ENCODE results near the gene PKP3. TPM values are rescaled to one million over a fixed set of nuclear protein-coding genes. Genes with fewer than 3 reads are reported as not detected.

Gene PKP3
- polyA plus RNA-seq, 1 donor (not counting 4 experiments of a cell fraction or from before 2014, with no cell fraction given), result 125 TPM

- Histone ChIP-seq H3K9me3 (ENCODE audit: control insufficient read depth, low read depth, low read length) (no peaks in the 10 kb centered on the region), H3K4me3 (ENCODE audit: control insufficient read depth in 2 of 3, extremely low read depth in 1 of 3, insufficient read depth in 2 of 3, low read depth in 1 of 3, low read length in 3 of 3) (peak overlapping the region; percentile 61 to 77 (median 71)), H3K27ac (ENCODE audit: control insufficient read depth, insufficient read depth, low read length) (no peak overlapping the region), H4K20me1 (ENCODE audit: control insufficient read depth, extremely low read depth, insufficient read depth, low read length) (no peaks in the 10 kb centered on the region), H3K4me1 (ENCODE audit: control insufficient read depth, extremely low read depth, insufficient read depth, low read length) (peaks cover 24% of the 10 kb centered on the region), H3K9me1 (ENCODE audit: control insufficient read depth, extremely low read depth, insufficient read depth, low read length) (no peaks in the 10 kb centered on the region), H3K79me2 (ENCODE audit: control insufficient read depth, insufficient read depth, low read length) (peaks cover 9% of the 10 kb centered on the region), H3K4me2 (ENCODE audit: control insufficient read depth, extremely low read depth, insufficient read depth, low read depth, low read length) (peak overlapping the region; percentile 85), H2AFZ (ENCODE audit: control insufficient read depth, low read length) (no peak overlapping the region), H3K9ac (ENCODE audit: control insufficient read depth, extremely low read depth, insufficient read depth, low read length) (peak overlapping the region; percentile 72), H3K27me3 (ENCODE audit: control insufficient read depth, extremely low read depth, insufficient read depth, low read length) (no peaks in the 10 kb centered on the region), H3K36me3 (ENCODE audit: control insufficient read depth in 2 of 2, extremely low read depth in 1 of 2, insufficient read depth in 2 of 2, low read length in 2 of 2) (no peaks in the 10 kb centered on the region)
- dilution Hi-C loops (cut with MboI; ENCODE audit: extremely low pct_ligation_motif_present, low sequenced_read_pairs), result no loop called here
- FAIRE-seq (no peak), DNase-seq (ENCODE audit: low read depth, low spot score) (no peak)
- TF ChIP-seq EZH2 (IDR thresholded peaks at IDR 0.05; ENCODE audit: low read length) (no peak), CTCF (optimal IDR thresholded peaks at IDR 0.05 in 1 of 3, IDR thresholded peaks at IDR 0.05 in 1 of 3, conservative IDR thresholded peaks at IDR 0.05 in 1 of 3; ENCODE audit: extremely low read depth in 1 of 3, insufficient read depth in 2 of 3, low read length in 3 of 3) (no peak)
Observed at GRCh38 chr11:441043-441417, 47.0 kb downstream of the PKP3 start.

- H3K27me3 ChIP-seq (ENCODE audit: control insufficient read depth, extremely low read depth, insufficient read depth, low read length), result no peaks in the 10 kb centered on the region
- peak within 1 kb of the TSS; percentile 58 for H2AFZ ChIP-seq (ENCODE audit: control insufficient read depth, low read length)
- no peaks in the 10 kb centered on the region for H4K20me1 ChIP-seq (ENCODE audit: control insufficient read depth, extremely low read depth, insufficient read depth, low read length)
- dilution Hi-C loops (cut with MboI; ENCODE audit: extremely low pct_ligation_motif_present, low sequenced_read_pairs), result no loop called here
- H3K36me3 ChIP-seq (ENCODE audit: control insufficient read depth in 2 of 2, extremely low read depth in 1 of 2, insufficient read depth in 2 of 2, low read length in 2 of 2), result no peaks in the 10 kb centered on the region
- H3K9me1 ChIP-seq (ENCODE audit: control insufficient read depth, extremely low read depth, insufficient read depth, low read length), result no peaks in the 10 kb centered on the region
- H3K9me3 ChIP-seq (ENCODE audit: control insufficient read depth, low read depth, low read length), result no peaks in the 10 kb centered on the region
- DNase-seq (ENCODE audit: low read depth, low spot score) (no peak), FAIRE-seq (peak; percentile 51)
- peaks cover 25% of the 10 kb centered on the region for H3K4me1 ChIP-seq (ENCODE audit: control insufficient read depth, extremely low read depth, insufficient read depth, low read length)
- no peak within 1 kb of the TSS for H3K27ac ChIP-seq (ENCODE audit: control insufficient read depth, insufficient read depth, low read length)
- H3K4me2 ChIP-seq (ENCODE audit: control insufficient read depth, extremely low read depth, insufficient read depth, low read depth, low read length), result peak within 1 kb of the TSS; percentile 85
- H3K4me3 ChIP-seq (ENCODE audit: control insufficient read depth in 2 of 3, extremely low read depth in 1 of 3, insufficient read depth in 2 of 3, low read depth in 1 of 3, low read length in 3 of 3), result peak within 1 kb of the TSS; percentile 61 to 77 (median 71)
- peak within 1 kb of the TSS; percentile 72 for H3K9ac ChIP-seq (ENCODE audit: control insufficient read depth, extremely low read depth, insufficient read depth, low read length)
- TF ChIP-seq EZH2 (IDR thresholded peaks at IDR 0.05; ENCODE audit: low read length) (no peak), CTCF (optimal IDR thresholded peaks at IDR 0.05 in 1 of 3, IDR thresholded peaks at IDR 0.05 in 1 of 3, conservative IDR thresholded peaks at IDR 0.05 in 1 of 3; ENCODE audit: extremely low read depth in 1 of 3, insufficient read depth in 2 of 3, low read length in 3 of 3) (no peak)
- H3K79me2 ChIP-seq (ENCODE audit: control insufficient read depth, insufficient read depth, low read length), result peaks cover 9% of the 10 kb centered on the region
Observed at GRCh38 chr11:441418-442274, 47.6 kb downstream of the PKP3 start, which contains the start of gene ANO9. Gene ANO9, minus strand, starts transcription at chr11:442011. Its CDS starts 85 bp downstream, at chr11:441926.
